ENCODE data around the gene PRDM9. TPM values are rescaled to one million over a fixed set of nuclear protein-coding genes. Genes with fewer than 3 reads are reported as not detected.

Gene PRDM9
- not detected in 2 replicates for polyA plus RNA-seq (2011; rRNA removed)
- not detected in 2 replicates for polyA minus RNA-seq (2011; rRNA and poly(A)+ RNA removed)

DNA sequence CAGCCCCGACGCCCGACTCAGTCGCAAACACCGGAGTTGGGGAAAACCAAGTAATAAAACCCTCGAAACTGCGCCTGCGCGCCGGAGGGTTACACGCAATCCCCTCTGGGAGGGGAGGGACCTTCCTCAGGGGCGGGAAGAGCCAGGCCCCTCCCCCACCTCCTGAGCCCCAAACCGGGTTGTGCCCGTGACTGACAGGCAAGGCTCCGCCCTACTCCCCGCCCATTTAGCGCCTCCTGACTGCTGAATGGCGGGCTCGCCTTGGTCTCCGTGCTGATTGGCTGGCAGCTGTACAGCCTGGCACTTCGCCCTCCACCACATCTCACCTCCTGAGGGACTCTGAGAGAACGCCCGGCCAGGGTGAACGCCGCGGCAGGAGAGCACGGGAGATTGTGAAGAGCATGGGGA lies at the start of gene PRDM9:
Gene PRDM9, plus strand, starts transcription at position 332 of the 408 bp plus-strand sequence. CDS start 1,425 bp downstream, outside the sequence.
- H3K4me3 ChIP-seq (ENCODE audit: low read depth, low read length), result no peak within 1 kb of the TSS
- POLR2A ChIA-PET, result no interaction called here
- no peak for DNase-seq (ENCODE audit: low read depth)

DNA sequence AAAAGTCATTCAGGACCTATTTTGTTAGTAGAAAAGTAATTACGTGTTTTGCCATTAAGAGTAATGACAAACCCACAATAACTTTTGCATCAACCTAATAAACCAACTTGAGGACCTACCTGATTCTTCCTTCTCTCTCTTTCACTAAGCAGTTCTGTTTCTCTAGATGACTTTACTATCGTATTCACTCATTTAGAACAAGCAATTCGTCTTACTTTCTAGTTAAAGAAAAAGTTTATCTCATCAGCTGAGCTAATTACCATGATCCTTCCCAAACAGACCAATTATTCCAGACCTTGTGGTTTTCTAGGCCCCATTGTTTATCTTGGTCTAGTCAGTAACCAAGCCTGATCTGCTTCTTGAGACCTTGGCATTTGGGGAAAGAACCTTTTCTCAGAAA lies 49.6 kb upstream of the PRDM9 start:
- POLR2A ChIA-PET, result no interaction called here
- Histone ChIP-seq H3K27me3 (ENCODE audit: control insufficient read depth, insufficient read depth, low read length) (no peaks in the 10 kb centered on the region), H3K4me3 (ENCODE audit: low read depth, low read length) (no peak overlapping the region), H3K36me3 (ENCODE audit: control insufficient read depth, insufficient read depth, low read length) (no peaks in the 10 kb centered on the region)
- DNase-seq (ENCODE audit: low read depth), result no peak
- TF ChIP-seq, protein P1, sequence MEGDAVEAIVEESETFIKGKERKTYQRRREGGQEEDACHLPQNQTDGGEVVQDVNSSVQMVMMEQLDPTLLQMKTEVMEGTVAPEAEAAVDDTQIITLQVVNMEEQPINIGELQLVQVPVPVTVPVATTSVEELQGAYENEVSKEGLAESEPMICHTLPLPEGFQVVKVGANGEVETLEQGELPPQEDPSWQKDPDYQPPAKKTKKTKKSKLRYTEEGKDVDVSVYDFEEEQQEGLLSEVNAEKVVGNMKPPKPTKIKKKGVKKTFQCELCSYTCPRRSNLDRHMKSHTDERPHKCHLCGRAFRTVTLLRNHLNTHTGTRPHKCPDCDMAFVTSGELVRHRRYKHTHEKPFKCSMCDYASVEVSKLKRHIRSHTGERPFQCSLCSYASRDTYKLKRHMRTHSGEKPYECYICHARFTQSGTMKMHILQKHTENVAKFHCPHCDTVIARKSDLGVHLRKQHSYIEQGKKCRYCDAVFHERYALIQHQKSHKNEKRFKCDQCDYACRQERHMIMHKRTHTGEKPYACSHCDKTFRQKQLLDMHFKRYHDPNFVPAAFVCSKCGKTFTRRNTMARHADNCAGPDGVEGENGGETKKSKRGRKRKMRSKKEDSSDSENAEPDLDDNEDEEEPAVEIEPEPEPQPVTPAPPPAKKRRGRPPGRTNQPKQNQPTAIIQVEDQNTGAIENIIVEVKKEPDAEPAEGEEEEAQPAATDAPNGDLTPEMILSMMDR (IDR thresholded peaks at IDR 0.05; ENCODE audit: insufficient read depth, low read depth, low read length), result no peak
- CTCF ChIA-PET, result no interaction called here

More for the DNA sequence above, at the start of gene PRDM9:
- TF ChIP-seq, protein P1 (IDR thresholded peaks at IDR 0.05; ENCODE audit: insufficient read depth, low read depth, low read length), result no peak
- Histone ChIP-seq H3K36me3 (ENCODE audit: control insufficient read depth, insufficient read depth, low read length) (no peaks in the 10 kb centered on the region), H3K27me3 (ENCODE audit: control insufficient read depth, insufficient read depth, low read length) (no peaks in the 10 kb centered on the region)
- CTCF ChIA-PET, result no interaction called here

DNA sequence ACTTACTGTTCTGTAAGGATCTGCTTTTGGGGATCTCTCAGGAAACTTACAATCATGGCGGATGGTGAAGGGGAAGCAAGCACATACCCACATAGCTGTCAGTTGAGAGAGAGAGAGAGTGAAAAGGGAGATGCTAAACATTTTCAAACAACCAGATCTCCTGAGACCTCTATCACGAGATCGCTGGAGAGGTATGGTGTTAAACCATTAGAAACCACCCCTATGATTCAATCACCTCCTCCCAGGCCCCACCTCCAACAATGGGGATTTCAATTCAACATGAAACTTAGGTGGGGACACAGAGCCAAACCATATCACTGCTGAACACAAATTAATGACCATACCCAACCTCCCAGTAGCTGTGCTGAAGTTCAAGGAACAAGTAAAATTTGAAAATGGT lies 48.2 kb upstream of the PRDM9 start:
- DNase-seq (ENCODE audit: low read depth), result no peak
- Histone ChIP-seq H3K4me3 (ENCODE audit: low read depth, low read length) (no peak overlapping the region), H3K36me3 (ENCODE audit: control insufficient read depth, insufficient read depth, low read length) (no peaks in the 10 kb centered on the region), H3K27me3 (ENCODE audit: control insufficient read depth, insufficient read depth, low read length) (no peaks in the 10 kb centered on the region)
- ChIA-PET POLR2A (no interaction called here), CTCF (no interaction called here)
- TF ChIP-seq, protein P1 (IDR thresholded peaks at IDR 0.05; ENCODE audit: insufficient read depth, low read depth, low read length), result no peak

DNA sequence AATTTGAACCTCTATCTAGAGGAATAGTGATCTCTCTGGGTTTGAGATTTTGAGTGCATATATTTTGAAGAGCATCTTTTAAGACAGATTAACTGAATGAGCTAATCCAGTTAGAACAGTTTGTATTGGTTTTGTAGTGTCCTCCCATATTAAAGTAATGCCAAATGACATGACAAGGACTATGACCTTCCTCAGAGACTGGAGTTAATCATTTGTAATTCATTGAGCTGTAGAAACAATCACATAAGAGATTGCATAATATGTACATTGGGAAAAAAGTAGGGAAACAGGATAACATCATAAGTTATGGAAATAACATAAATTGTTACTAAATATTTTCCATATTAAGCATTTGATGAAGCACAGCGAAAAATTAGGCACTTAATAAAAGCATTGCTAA lies 45.8 kb upstream of the PRDM9 start:
- H3K36me3 ChIP-seq (ENCODE audit: control insufficient read depth, insufficient read depth, low read length), result no peaks in the 10 kb centered on the region
- no peak overlapping the region for H3K4me3 ChIP-seq (ENCODE audit: low read depth, low read length)
- CTCF ChIA-PET, result no interaction called here
- H3K27me3 ChIP-seq (ENCODE audit: control insufficient read depth, insufficient read depth, low read length), result no peaks in the 10 kb centered on the region
- no peak for DNase-seq (ENCODE audit: low read depth)
- TF ChIP-seq, protein P1 (IDR thresholded peaks at IDR 0.05; ENCODE audit: insufficient read depth, low read depth, low read length), result no peak
- POLR2A ChIA-PET, result no interaction called here

DNA sequence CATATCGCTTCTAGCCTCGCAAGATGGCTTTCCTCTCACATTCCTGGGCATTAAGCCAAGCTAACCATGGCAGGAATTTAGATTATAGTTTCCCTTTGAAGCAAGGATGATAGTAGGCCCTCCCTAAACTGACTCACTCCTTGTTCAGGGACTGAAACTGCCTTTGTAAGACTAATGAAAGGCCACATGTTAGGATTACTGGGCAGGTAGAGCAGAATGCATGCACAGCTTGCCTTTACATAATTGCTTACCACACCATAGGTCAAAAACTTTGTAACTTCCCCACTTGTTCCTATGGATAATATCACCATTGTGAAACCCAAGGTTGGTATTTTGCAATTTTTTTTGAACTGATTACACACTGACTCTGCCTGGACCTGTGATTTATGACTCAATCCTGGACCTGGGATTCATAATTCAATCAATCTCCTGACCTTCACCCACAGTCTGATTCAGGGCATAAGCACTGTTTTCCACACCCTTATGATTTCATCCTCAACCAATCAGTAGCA lies 41.0 kb upstream of the PRDM9 start:
- no peak for DNase-seq (ENCODE audit: low read depth)
- Histone ChIP-seq H3K36me3 (ENCODE audit: control insufficient read depth, insufficient read depth, low read length) (no peaks in the 10 kb centered on the region), H3K4me3 (ENCODE audit: low read depth, low read length) (no peak overlapping the region), H3K27me3 (ENCODE audit: control insufficient read depth, insufficient read depth, low read length) (no peaks in the 10 kb centered on the region)
- CTCF ChIA-PET, result no interaction called here
- POLR2A ChIA-PET, result no interaction called here
- TF ChIP-seq, protein P1 (IDR thresholded peaks at IDR 0.05; ENCODE audit: insufficient read depth, low read depth, low read length), result no peak

Data from BJ (cell line).